ENCODE measurements around the gene MEGF6. TPM values are rescaled to one million over a fixed set of nuclear protein-coding genes. Genes with fewer than 3 reads are reported as not detected.
A peak's percentile ranks its signal among the peaks of the same experiment; 100 is the strongest.

Gene MEGF6
- total RNA-seq, 1 donor from 2014 or later = 194 TPM

DNA sequence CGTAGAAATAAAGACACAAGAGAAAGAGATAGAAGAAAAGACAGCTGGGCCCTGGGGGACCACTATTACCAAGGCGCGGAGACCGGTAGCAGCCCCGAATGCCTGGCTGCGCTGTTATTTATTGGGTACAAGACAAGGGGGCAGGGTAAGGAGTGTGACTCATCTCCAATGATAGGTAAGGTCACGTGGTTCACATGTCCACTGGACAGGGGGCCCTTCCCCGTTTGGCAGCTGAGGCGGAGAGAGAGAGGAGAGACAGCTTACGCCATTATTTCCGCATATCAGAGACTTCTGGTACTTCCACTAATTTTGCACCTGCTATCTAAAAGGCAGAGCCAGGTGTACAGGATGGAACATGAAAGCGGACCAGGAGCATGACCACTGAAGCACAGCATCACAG lies 9.4 kb upstream of the MEGF6 start:
- Histone ChIP-seq H3K4me3 (no peak overlapping the region), H3K27me3 (no peaks in the 10 kb centered on the region), H3K27ac (no peak overlapping the region), H3K36me3 (no peaks in the 10 kb centered on the region), H3K4me1 (peaks cover 9 to 15% of the 10 kb centered on the region in 2 donors), H3K9me3 (no peaks in the 10 kb centered on the region)
- DNase-seq (ENCODE audit: low spot score in 2 of 2) = no peak
- TF ChIP-seq, protein P1, sequence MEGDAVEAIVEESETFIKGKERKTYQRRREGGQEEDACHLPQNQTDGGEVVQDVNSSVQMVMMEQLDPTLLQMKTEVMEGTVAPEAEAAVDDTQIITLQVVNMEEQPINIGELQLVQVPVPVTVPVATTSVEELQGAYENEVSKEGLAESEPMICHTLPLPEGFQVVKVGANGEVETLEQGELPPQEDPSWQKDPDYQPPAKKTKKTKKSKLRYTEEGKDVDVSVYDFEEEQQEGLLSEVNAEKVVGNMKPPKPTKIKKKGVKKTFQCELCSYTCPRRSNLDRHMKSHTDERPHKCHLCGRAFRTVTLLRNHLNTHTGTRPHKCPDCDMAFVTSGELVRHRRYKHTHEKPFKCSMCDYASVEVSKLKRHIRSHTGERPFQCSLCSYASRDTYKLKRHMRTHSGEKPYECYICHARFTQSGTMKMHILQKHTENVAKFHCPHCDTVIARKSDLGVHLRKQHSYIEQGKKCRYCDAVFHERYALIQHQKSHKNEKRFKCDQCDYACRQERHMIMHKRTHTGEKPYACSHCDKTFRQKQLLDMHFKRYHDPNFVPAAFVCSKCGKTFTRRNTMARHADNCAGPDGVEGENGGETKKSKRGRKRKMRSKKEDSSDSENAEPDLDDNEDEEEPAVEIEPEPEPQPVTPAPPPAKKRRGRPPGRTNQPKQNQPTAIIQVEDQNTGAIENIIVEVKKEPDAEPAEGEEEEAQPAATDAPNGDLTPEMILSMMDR (IDR thresholded peaks at IDR 0.05) = peak in 1 of 3 experiments; percentile 1
- intact Hi-C loops (cut with DNase I) = loop anchor here (1.0 to 10.0 kb wide), 2 partner anchors 167 to 1036 kb away; partner anchors contain the start of gene PRXL2B

DNA sequence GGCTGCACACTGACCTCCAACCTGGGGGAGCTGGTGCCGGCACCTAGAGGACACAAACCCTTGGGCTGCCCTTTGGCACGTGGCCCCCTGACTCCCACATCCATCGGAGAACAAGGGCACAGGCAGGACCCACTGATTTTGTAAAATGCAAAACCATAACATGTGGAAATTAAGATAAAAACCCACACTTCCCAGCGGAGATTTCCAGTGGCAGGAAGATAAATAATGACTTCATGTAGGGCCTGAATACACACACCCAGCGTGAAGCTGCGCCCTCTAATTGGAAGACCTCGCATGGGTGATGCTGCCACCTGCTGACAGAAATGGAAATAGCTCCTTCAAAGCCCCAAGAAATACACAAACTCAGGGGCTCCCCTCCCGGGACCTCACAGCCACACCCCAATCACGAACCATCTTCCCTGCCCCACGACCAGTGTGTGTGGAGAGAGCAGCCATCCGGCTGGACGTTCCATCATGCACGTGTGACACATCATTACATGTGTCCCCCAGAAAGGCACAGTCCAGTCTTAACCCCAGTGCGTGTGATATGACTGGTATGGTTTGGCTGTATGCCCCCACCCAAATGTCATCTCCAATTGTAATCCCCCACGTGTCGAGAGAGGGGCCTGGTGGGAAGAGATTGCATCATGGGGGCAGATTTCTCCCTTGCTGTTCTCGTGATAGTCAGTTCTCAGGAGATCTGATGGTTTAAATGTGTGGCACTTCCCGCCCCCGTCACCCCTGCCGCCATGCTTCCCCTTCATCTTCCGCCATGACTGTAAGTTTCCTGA lies 7.8 kb upstream of the MEGF6 start:
- peak in 1 of 2 donors; percentile 88 for DNase-seq (ENCODE audit: low spot score in 2 of 2)
- no peak overlapping the region for H3K4me3 ChIP-seq
- TF ChIP-seq, protein P1 (IDR thresholded peaks at IDR 0.05) = peak; percentile 82 to 85 (median 82)
- no peaks in the 10 kb centered on the region for H3K36me3 ChIP-seq
- H3K9me3 ChIP-seq = no peaks in the 10 kb centered on the region
- no peaks in the 10 kb centered on the region for H3K27me3 ChIP-seq
- H3K4me1 ChIP-seq = peaks cover 4 to 14% of the 10 kb centered on the region in 2 donors
- intact Hi-C loops (cut with DNase I) = loop anchor here (1.0 to 2.0 kb wide), 2 partner anchors 54 to 128 kb away; no protein-coding TSS in a partner anchor
- H3K27ac ChIP-seq = no peak overlapping the region

DNA sequence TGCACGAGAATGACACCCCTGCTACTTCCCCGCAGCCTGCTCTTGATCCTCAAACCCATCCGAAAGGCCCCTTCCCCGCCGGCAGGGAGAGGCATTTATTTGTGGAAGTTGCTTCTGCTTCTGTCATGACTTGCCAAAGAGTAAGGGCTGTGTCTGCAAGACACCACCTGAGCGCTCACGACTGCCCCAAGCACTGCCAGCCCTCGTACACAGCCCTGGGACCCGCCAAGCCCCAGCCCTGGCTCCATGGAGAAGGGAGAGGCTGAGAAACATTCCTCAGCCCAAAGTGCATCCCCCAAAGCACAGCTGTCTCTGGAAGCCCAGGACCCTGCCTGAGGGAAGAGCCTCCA lies 7.2 kb upstream of the MEGF6 start:
- TF ChIP-seq, protein P1 (IDR thresholded peaks at IDR 0.05) = no peak
- H3K36me3 ChIP-seq = no peaks in the 10 kb centered on the region
- no peak overlapping the region for H3K27ac ChIP-seq
- H3K27me3 ChIP-seq = no peaks in the 10 kb centered on the region
- no peak overlapping the region for H3K4me3 ChIP-seq
- no peak for DNase-seq (ENCODE audit: low spot score in 2 of 2)
- intact Hi-C loops (cut with DNase I) = loop anchor here (2.0 kb wide), 1 partner anchor 54 kb away; no protein-coding TSS in a partner anchor
- peaks cover 1 to 8% of the 10 kb centered on the region in 2 donors for H3K4me1 ChIP-seq
- no peaks in the 10 kb centered on the region for H3K9me3 ChIP-seq

DNA sequence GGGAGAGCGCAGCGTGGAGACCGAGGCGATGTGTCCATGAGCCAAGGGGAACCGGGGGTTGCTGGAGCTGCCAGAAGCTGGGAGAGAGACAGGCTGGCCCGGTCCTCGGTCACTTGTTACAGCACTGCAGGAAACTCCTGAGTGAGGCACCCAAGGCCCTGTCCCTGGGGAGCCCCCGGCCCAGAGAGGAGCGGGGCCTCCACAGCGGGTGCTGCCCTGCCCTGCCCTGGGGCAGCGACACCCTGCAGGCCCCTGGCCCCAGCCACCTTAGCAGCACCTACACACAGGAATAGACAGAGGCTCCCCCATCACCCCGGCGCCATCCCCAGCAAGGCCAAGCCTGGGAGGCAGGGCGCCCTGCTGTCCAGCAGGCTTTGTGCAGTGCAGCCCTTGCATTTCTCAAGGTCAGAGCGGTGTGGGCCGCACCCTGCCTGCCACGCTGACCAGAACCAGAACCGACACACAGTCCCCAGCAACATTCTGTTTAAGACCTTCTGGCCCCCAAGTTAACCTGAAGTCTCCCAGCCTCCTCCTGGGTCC lies 6.6 kb upstream of the MEGF6 start:
- intact Hi-C loops (cut with DNase I) = loop anchor here (2.0 kb wide), 1 partner anchor 53 kb away; no protein-coding TSS in a partner anchor
- no peaks in the 10 kb centered on the region for H3K27me3 ChIP-seq
- no peaks in the 10 kb centered on the region for H3K9me3 ChIP-seq
- TF ChIP-seq, protein P1 (IDR thresholded peaks at IDR 0.05) = no peak
- H3K27ac ChIP-seq = no peak overlapping the region
- no peak overlapping the region for H3K4me3 ChIP-seq
- H3K4me1 ChIP-seq = peaks cover 0 to 2% of the 10 kb centered on the region in 2 donors
- no peaks in the 10 kb centered on the region for H3K36me3 ChIP-seq
- no peak for DNase-seq (ENCODE audit: low spot score in 2 of 2)

DNA sequence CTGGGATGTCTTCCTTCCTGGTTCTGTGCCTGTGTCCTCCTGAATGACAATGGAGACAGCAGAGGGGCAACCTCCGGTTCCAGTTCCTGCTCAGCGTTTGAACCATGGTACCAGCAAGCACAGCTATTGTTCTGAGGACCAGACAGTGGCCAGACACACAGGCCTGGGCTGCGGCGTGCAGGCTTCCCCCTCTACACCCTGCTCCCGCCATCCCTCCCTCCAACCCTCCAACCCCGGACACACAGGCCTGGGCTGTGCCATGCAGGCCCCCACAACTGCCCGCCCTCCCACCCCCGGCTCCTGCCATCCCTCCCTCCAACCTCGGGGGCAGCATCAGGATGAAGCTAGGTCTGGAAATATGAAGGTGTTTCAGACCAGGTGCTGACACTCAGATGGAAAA lies 5.6 kb upstream of the MEGF6 start:
- Histone ChIP-seq H3K27ac (no peak overlapping the region), H3K9me3 (no peaks in the 10 kb centered on the region), H3K4me1 (peaks cover 0 to 2% of the 10 kb centered on the region in 2 donors), H3K27me3 (no peaks in the 10 kb centered on the region), H3K36me3 (no peaks in the 10 kb centered on the region), H3K4me3 (no peak overlapping the region)
- intact Hi-C loops (cut with DNase I) = no loop called here
- TF ChIP-seq, protein P1 (IDR thresholded peaks at IDR 0.05) = no peak
- DNase-seq (ENCODE audit: low spot score in 2 of 2) = no peak

Measured in ascending aorta (tissue), 2 donors.